Mesenchymal stem cell (in vitro differentiated cells and primary cell): ENCODE measurements around the gene MYBPC1.

Experiments
- DNase-seq: peaks from one replicate; pipeline ENCODE4 v3.0.0-alpha.2; 2013
- H2AFZ ChIP-seq: one replicate; pipeline ENCODE4 v1.6.1; 2013; ENCODE audit warnings: low read depth, mild to moderate bottlenecking, control low read depth, inconsistent platforms, low read length, moderate library complexity
- H2AK5ac ChIP-seq: 2 replicates; pipeline ENCODE4 v1.6.1; 2013; ENCODE audit warnings: low read length, moderate library complexity, mild to moderate bottlenecking, inconsistent platforms; ENCODE audit not compliant: severe bottlenecking
- H2BK120ac ChIP-seq: one replicate; pipeline ENCODE4 v1.6.1; 2013; ENCODE audit warnings: low read depth, mild to moderate bottlenecking, inconsistent platforms, low read length, moderate library complexity
- H2BK12ac ChIP-seq, 2 experiments: one replicate each; pipeline ENCODE4 v1.6.1; 2013; ENCODE audit warnings: inconsistent platforms in 2 of 2, low read length in 2 of 2, mild to moderate bottlenecking in 2 of 2, moderate library complexity in 2 of 2, control low read depth in 1 of 2
- H2BK15ac ChIP-seq: one replicate; pipeline ENCODE4 v1.6.1; 2013; ENCODE audit warnings: mild to moderate bottlenecking, low read depth, inconsistent platforms; ENCODE audit not compliant: poor library complexity, severe bottlenecking
- H2BK5ac ChIP-seq: 2 replicates; pipeline ENCODE4 v1.6.1; 2013; ENCODE audit warnings: low read depth, mild to moderate bottlenecking, low read length, control low read depth, inconsistent platforms; ENCODE audit not compliant: poor library complexity, severe bottlenecking
- H3K14ac ChIP-seq, 2 experiments: one replicate each; pipeline ENCODE4 v1.6.1; 2013; ENCODE audit warnings: inconsistent platforms in 2 of 2, low read length in 2 of 2, control low read depth in 1 of 2, mild to moderate bottlenecking in 1 of 2, moderate library complexity in 1 of 2
- H3K18ac ChIP-seq, 2 experiments: one replicate each; pipeline ENCODE4 v1.6.1; 2013; ENCODE audit warnings: inconsistent platforms in 2 of 2, low read length in 2 of 2, control low read depth in 1 of 2, low read depth in 1 of 2, mild to moderate bottlenecking in 1 of 2
- H3K23ac ChIP-seq, 2 experiments: one replicate each; pipeline ENCODE4 v1.6.1; 2013; ENCODE audit warnings: inconsistent platforms in 2 of 2, low read length in 2 of 2, mild to moderate bottlenecking in 2 of 2, moderate library complexity in 2 of 2, control low read depth in 1 of 2
- H3K27ac ChIP-seq: 2 replicates; pipeline ENCODE4 v1.5.1; 2013; ENCODE audit warnings: mild to moderate bottlenecking, moderate library complexity, low read length, control low read depth, inconsistent platforms; ENCODE audit not compliant: poor library complexity, severe bottlenecking
- H3K27me3 ChIP-seq, 2 experiments: 2 replicates each; pipeline versions ENCODE4 v1.6.1 to v1.7.0; 2013; ENCODE audit warnings: low read length in 2 of 2, mild to moderate bottlenecking in 2 of 2, moderate library complexity in 2 of 2, control low read depth in 1 of 2, inconsistent platforms in 1 of 2; ENCODE audit not compliant: control insufficient read depth in 1 of 2, insufficient read depth in 1 of 2
- H3K36me3 ChIP-seq, 2 experiments: 2 replicates each; pipeline versions ENCODE4 v1.6.1 to v1.7.0; 2013; ENCODE audit warnings: low read length in 2 of 2, control low read depth in 1 of 2, inconsistent platforms in 1 of 2, low read depth in 1 of 2, mild to moderate bottlenecking in 1 of 2; ENCODE audit not compliant: insufficient read depth in 2 of 2, control insufficient read depth in 1 of 2
- H3K4ac ChIP-seq, 2 experiments: one replicate each; pipeline ENCODE4 v1.6.1; 2013; ENCODE audit warnings: inconsistent platforms in 2 of 2, low read length in 2 of 2, mild to moderate bottlenecking in 2 of 2, moderate library complexity in 2 of 2, control low read depth in 1 of 2, low read depth in 1 of 2
- H3K4me1 ChIP-seq: 2 replicates; pipeline ENCODE4 v1.6.1; 2013; ENCODE audit warnings: low read depth, low read length, control low read depth; ENCODE audit not compliant: control insufficient read depth, insufficient read depth
- H3K4me2 ChIP-seq: 2 replicates; pipeline ENCODE4 v1.6.1; 2013; ENCODE audit warnings: low read length, mild to moderate bottlenecking, inconsistent platforms; ENCODE audit not compliant: poor library complexity, severe bottlenecking
- H3K4me3 ChIP-seq, 2 experiments: 2 replicates each; pipeline versions ENCODE4 v1.5.1 to v1.7.0; 2013; ENCODE audit warnings: low read length in 2 of 2, mild to moderate bottlenecking in 2 of 2, control low read depth in 1 of 2, low read depth in 1 of 2; ENCODE audit not compliant: insufficient read depth in 1 of 2
- H3K79me1 ChIP-seq: replicated peaks from 2 replicates; pipeline ENCODE4 v1.6.1; 2013; ENCODE audit warnings: mild to moderate bottlenecking, control low read depth, low read length, inconsistent platforms; ENCODE audit not compliant: poor library complexity, severe bottlenecking
- H3K9ac ChIP-seq: 2 replicates; pipeline ENCODE4 v1.7.0; 2013; ENCODE audit warnings: mild to moderate bottlenecking, low read length, moderate library complexity
- H3K9me3 ChIP-seq: 2 replicates; pipeline ENCODE4 v1.7.0; 2013; ENCODE audit warnings: mild to moderate bottlenecking, low read length; ENCODE audit not compliant: control insufficient read depth
- H4K8ac ChIP-seq: one replicate; pipeline ENCODE4 v1.6.1; 2013; ENCODE audit warnings: inconsistent platforms, mild to moderate bottlenecking, low read length, moderate library complexity
- H4K91ac ChIP-seq: one replicate; pipeline ENCODE4 v1.6.1; 2013; ENCODE audit warnings: mild to moderate bottlenecking, low read length, inconsistent platforms
- WGBS: methylation state at CpG from one replicate; pipeline ENCODE4 v1.1.7; 2013; ENCODE audit warnings: mixed read lengths; 5-methylcytosine and 5-hydroxymethylcytosine counted together

Gene MYBPC1

GRCh38 chr12:101566318-101566717, 28.5 kb upstream of the MYBPC1 start:
- Histone ChIP-seq H3K4me2 (no peak overlapping the region), H2BK12ac (no peak overlapping the region), H3K4me1 (no peaks in the 10 kb centered on the region), H2BK5ac (no peak overlapping the region), H3K9me3 (no peaks in the 10 kb centered on the region), H3K27me3 (no peaks in the 10 kb centered on the region), H3K4ac (no peak overlapping the region), H4K91ac (no peak overlapping the region), H2AK5ac (no peak overlapping the region), H3K4me3 (no peak overlapping the region), H3K27ac (no peak overlapping the region), H3K18ac (no peak overlapping the region), H3K9ac (no peak overlapping the region), H3K36me3 (no peaks in the 10 kb centered on the region), H2AFZ (no peak overlapping the region), H2BK15ac (no peak overlapping the region), H2BK120ac (no peak overlapping the region), H3K14ac (no peak overlapping the region), H3K23ac (no peak overlapping the region), H3K79me1 (no peaks in the 10 kb centered on the region), H4K8ac (no peak overlapping the region)
- DNase-seq: peak; percentile 1
- 13% methylated on average over 4 of the region's 4 CpGs for WGBS

GRCh38 chr12:101567918-101568317, 26.9 kb upstream of the MYBPC1 start:
- 71% methylated on average over 4 of the region's 4 CpGs for whole genome bisulfite sequencing

GRCh38 chr12:101570047-101570446, 24.7 kb upstream of the MYBPC1 start:
- H3K4ac ChIP-seq: no peak overlapping the region
- H3K23ac ChIP-seq: no peak overlapping the region
- H3K4me2 ChIP-seq: no peak overlapping the region
- no CpG with 5 or more reads among the region's 2 CpGs for WGBS
- no peak overlapping the region for H2BK12ac ChIP-seq
- H3K14ac ChIP-seq: no peak overlapping the region
- H3K9me3 ChIP-seq: no peaks in the 10 kb centered on the region
- H3K4me1 ChIP-seq: no peaks in the 10 kb centered on the region
- no peak overlapping the region for H2BK5ac ChIP-seq
- H3K27me3 ChIP-seq: peaks cover 0 to 5% of the 10 kb centered on the region in 2 experiments
- no peak overlapping the region for H2BK120ac ChIP-seq
- H3K9ac ChIP-seq: no peak overlapping the region
- H3K79me1 ChIP-seq: no peaks in the 10 kb centered on the region
- no peak overlapping the region for H3K4me3 ChIP-seq
- H2AFZ ChIP-seq: no peak overlapping the region
- no peak overlapping the region for H2BK15ac ChIP-seq
- no peak overlapping the region for H3K27ac ChIP-seq
- peak; percentile 29 for DNase-seq
- no peaks in the 10 kb centered on the region for H3K36me3 ChIP-seq
- no peak overlapping the region for H2AK5ac ChIP-seq
- H4K8ac ChIP-seq: no peak overlapping the region
- H4K91ac ChIP-seq: no peak overlapping the region
- no peak overlapping the region for H3K18ac ChIP-seq

More at GRCh38 chr12:101567918-101568317, 26.9 kb upstream of the MYBPC1 start:
- no peaks in the 10 kb centered on the region for H3K27me3 ChIP-seq
- H3K4ac ChIP-seq: no peak overlapping the region
- H4K8ac ChIP-seq: no peak overlapping the region
- H3K36me3 ChIP-seq: no peaks in the 10 kb centered on the region
- H3K9ac ChIP-seq: no peak overlapping the region
- H3K4me2 ChIP-seq: no peak overlapping the region
- no peak for DNase-seq
- H3K27ac ChIP-seq: no peak overlapping the region
- no peak overlapping the region for H2BK15ac ChIP-seq
- H2BK12ac ChIP-seq: no peak overlapping the region
- H3K23ac ChIP-seq: no peak overlapping the region
- no peak overlapping the region for H2BK5ac ChIP-seq
- H3K18ac ChIP-seq: no peak overlapping the region
- H2BK120ac ChIP-seq: no peak overlapping the region
- H3K4me1 ChIP-seq: no peaks in the 10 kb centered on the region
- H2AK5ac ChIP-seq: no peak overlapping the region
- H3K4me3 ChIP-seq: no peak overlapping the region
- no peak overlapping the region for H2AFZ ChIP-seq
- no peaks in the 10 kb centered on the region for H3K9me3 ChIP-seq
- H3K79me1 ChIP-seq: no peaks in the 10 kb centered on the region
- no peak overlapping the region for H4K91ac ChIP-seq
- no peak overlapping the region for H3K14ac ChIP-seq

GRCh38 chr12:101571105-101571504, 23.7 kb upstream of the MYBPC1 start:
- no peak overlapping the region for H2BK15ac ChIP-seq
- no peak overlapping the region for H3K9ac ChIP-seq
- H3K14ac ChIP-seq: no peak overlapping the region
- no peak overlapping the region for H3K23ac ChIP-seq
- WGBS: 88% methylated on average over 2 of the region's 4 CpGs
- no peak overlapping the region for H3K27ac ChIP-seq
- no peaks in the 10 kb centered on the region for H3K36me3 ChIP-seq
- no peak overlapping the region for H4K91ac ChIP-seq
- no peak overlapping the region for H2BK5ac ChIP-seq
- H3K79me1 ChIP-seq: no peaks in the 10 kb centered on the region
- peaks cover 0 to 5% of the 10 kb centered on the region in 2 experiments for H3K27me3 ChIP-seq
- H2BK12ac ChIP-seq: no peak overlapping the region
- DNase-seq: no peak
- no peak overlapping the region for H2BK120ac ChIP-seq
- H3K4me2 ChIP-seq: no peak overlapping the region
- H2AK5ac ChIP-seq: no peak overlapping the region
- no peaks in the 10 kb centered on the region for H3K4me1 ChIP-seq
- H3K9me3 ChIP-seq: no peaks in the 10 kb centered on the region
- H2AFZ ChIP-seq: no peak overlapping the region
- H4K8ac ChIP-seq: no peak overlapping the region
- H3K4ac ChIP-seq: no peak overlapping the region
- no peak overlapping the region for H3K18ac ChIP-seq
- no peak overlapping the region for H3K4me3 ChIP-seq
